ENCODE measurements around the gene PHF21A.

GRCh38 chr11:46144741-46145140 is 23.5 kb upstream of the PHF21A start:
- no peak for TF ChIP-seq POLR2A (IDR thresholded peaks at IDR 0.05; ENCODE audit: low read depth, low read length)
- no peak for TF ChIP-seq SMAD5 (IDR thresholded peaks at IDR 0.05; ENCODE audit: low read depth)
- TF ChIP-seq PAX8 (IDR thresholded peaks at IDR 0.05): no peak
- no peak for TF ChIP-seq USF2 (IDR thresholded peaks at IDR 0.05; ENCODE audit: borderline replicate concordance, low read depth, low read length)
- TF ChIP-seq ATF2 (IDR thresholded peaks at IDR 0.05; ENCODE audit: low read length): no peak
- TF ChIP-seq CTCF (IDR thresholded peaks at IDR 0.05 in 2 of 3, conservative IDR thresholded peaks at IDR 0.05 in 1 of 3; ENCODE audit: control insufficient read depth in 2 of 3, extremely low read depth in 1 of 3, insufficient read depth in 1 of 3, low read depth in 3 of 3, low read length in 3 of 3): no peak
- no peak for TF ChIP-seq MAX (IDR thresholded peaks at IDR 0.05; ENCODE audit: low read depth, low read length)
- no peak for TF ChIP-seq SIN3A (IDR thresholded peaks at IDR 0.05; ENCODE audit: low read depth, low read length)
- TF ChIP-seq SREBF1 (IDR thresholded peaks at IDR 0.05; ENCODE audit: low read length): no peak

Measured in GM12878 (cell line).